GM13977 (cell line): ENCODE data around the gene STARD10.

Source experiments
- DNase-seq: peaks from one replicate; pipeline ENCODE4 v3.0.0; 2012; ENCODE audit warnings: low spot score
- CTCF ChIP-seq: IDR thresholded peaks from 2 replicates; pipeline ENCODE4 v1.5.1; 2012; ENCODE audit warnings: mild to moderate bottlenecking, control low read depth; ENCODE audit not compliant: insufficient read depth; ENCODE audit errors: extremely low read depth, missing control alignments
- in situ Hi-C: fragments of 300-500 bp; cut with MboI; formaldehyde crosslinking; loops from one replicate; pipeline ENCODE4 v1.12.0; 2022; ENCODE audit warnings: low sequenced_read_pairs, low pct_unique_long_range_greater_than_20kb, mixed read lengths, inconsistent platforms; ENCODE audit not compliant: unreplicated experiment

Gene STARD10

GRCh38 chr11:72821221-72821919 is 27.5 kb upstream of the STARD10 start:
- DNase-seq: no peak
- TF ChIP-seq CTCF: no peak
- in situ Hi-C loops: no loop called here

- in situ Hi-C loops: no loop called here
Measured at GRCh38 chr11:72820439-72821139, 26.7 kb upstream of the STARD10 start.

GRCh38 chr11:72818971-72819370 is 25.1 kb upstream of the STARD10 start:
- in situ Hi-C loops: no loop called here
- DNase-seq: no peak
- TF ChIP-seq CTCF: no peak

More at GRCh38 chr11:72820439-72821139, 26.7 kb upstream of the STARD10 start:
- DNase-seq: no peak
- TF ChIP-seq CTCF: no peak

GRCh38 chr11:72817966-72818365 is 24.1 kb upstream of the STARD10 start:
- no peak for TF ChIP-seq CTCF
- no peak for DNase-seq
- in situ Hi-C loops: no loop called here

GRCh38 chr11:72816404-72816990 is 22.6 kb upstream of the STARD10 start:
- no peak for DNase-seq
- TF ChIP-seq CTCF: no peak
- in situ Hi-C loops: no loop called here

- in situ Hi-C loops: no loop called here
- no peak for DNase-seq
- no peak for TF ChIP-seq CTCF
Measured at GRCh38 chr11:72815110-72815618, 21.3 kb upstream of the STARD10 start.
